ENCODE data around the gene MAP2K6. TPM values are rescaled to one million over a fixed set of nuclear protein-coding genes. Genes with fewer than 3 reads are reported as not detected.

MAP2K6 gene
- total RNA-seq, 1 experiment from 2014 or later = 43.0 TPM

- no peak for TF ChIP-seq ZNF281 (CRISPR knock-in tag; IDR thresholded peaks at IDR 0.05)
- no peak for TF ChIP-seq HMGA2 (CRISPR knock-in tag; IDR thresholded peaks at IDR 0.05)
Measured at GRCh38 chr17:69535016-69535570, 120.6 kb downstream of the MAP2K6 start (continued).

GRCh38 chr17:69538795-69539194 is 124.3 kb downstream of the MAP2K6 start:
- Mint-ChIP-seq H3K9me3 (no peaks in the 10 kb centered on the region), H3K36me3 (peaks cover 52% of the 10 kb centered on the region), H3K27me3 (ENCODE audit: low read depth) (no peaks in the 10 kb centered on the region), H3K4me1 (peaks cover 13% of the 10 kb centered on the region), H3K4me3 (no peak overlapping the region), H3K27ac (no peak overlapping the region)
- DNase-seq (ENCODE audit: low spot score) (no peak), ATAC-seq (no peak)
- ChIA-PET POLR2A (no interaction called here), CTCF (interaction anchor here (0.6 kb wide), 1 partner anchor 557 kb away, joined by 3 read pairs; no protein-coding TSS in a partner anchor)
- TF ChIP-seq NR3C1 (CRISPR knock-in tag; conservative IDR thresholded peaks at IDR 0.05; ENCODE audit: low read depth) = no peak
- no peak for TF ChIP-seq SP1 (CRISPR knock-in tag; conservative IDR thresholded peaks at IDR 0.05)
- TF ChIP-seq RELA (CRISPR knock-in tag; IDR thresholded peaks at IDR 0.05; ENCODE audit: borderline replicate concordance) = no peak
- TF ChIP-seq FOXJ3 (CRISPR knock-in tag; IDR thresholded peaks at IDR 0.05; ENCODE audit: borderline replicate concordance) = no peak
- no peak for TF ChIP-seq ZNF671 (CRISPR knock-in tag; IDR thresholded peaks at IDR 0.05)
- TF ChIP-seq NFYB (CRISPR knock-in tag; conservative IDR thresholded peaks at IDR 0.05; ENCODE audit: low read depth) = no peak
- TF ChIP-seq ZSCAN18 (CRISPR knock-in tag; IDR thresholded peaks at IDR 0.05) = no peak
- no peak for TF ChIP-seq ZNF423 (CRISPR knock-in tag; IDR thresholded peaks at IDR 0.05)
- no peak for TF ChIP-seq USF1 (CRISPR knock-in tag; IDR thresholded peaks at IDR 0.05)
- no peak for TF ChIP-seq CTCF (IDR thresholded peaks at IDR 0.05)
- TF ChIP-seq ZNF317 (CRISPR knock-in tag; IDR thresholded peaks at IDR 0.05; ENCODE audit: borderline replicate concordance, low read depth) = no peak

- Mint-ChIP-seq H3K27me3 (ENCODE audit: low read depth) (no peaks in the 10 kb centered on the region), H3K27ac (no peak overlapping the region), H3K9me3 (no peaks in the 10 kb centered on the region), H3K4me3 (no peak overlapping the region), H3K36me3 (peaks cover 52% of the 10 kb centered on the region), H3K4me1 (peaks cover 8% of the 10 kb centered on the region)
- ATAC-seq = no peak
- POLR2A ChIA-PET = no interaction called here
- CTCF ChIA-PET = interaction anchor here (1.3 kb wide), 1 partner anchor 16 kb away, joined by 4 read pairs; no protein-coding TSS in a partner anchor
- DNase-seq (ENCODE audit: low spot score) = no peak
- no peak for TF ChIP-seq ZNF671 (CRISPR knock-in tag; IDR thresholded peaks at IDR 0.05)
- TF ChIP-seq AR (CRISPR knock-in tag; IDR thresholded peaks at IDR 0.05) = no peak
- no peak for TF ChIP-seq EMX1 (CRISPR knock-in tag; IDR thresholded peaks at IDR 0.05)
- no peak for TF ChIP-seq JUN (CRISPR knock-in tag; IDR thresholded peaks at IDR 0.05)
- TF ChIP-seq JAZF1 (CRISPR knock-in tag; IDR thresholded peaks at IDR 0.05) = no peak
- no peak for TF ChIP-seq ELF4 (CRISPR knock-in tag; IDR thresholded peaks at IDR 0.05; ENCODE audit: low read depth)
- no peak for TF ChIP-seq PRDM15 (CRISPR knock-in tag; IDR thresholded peaks at IDR 0.05)
- TF ChIP-seq RELA (CRISPR knock-in tag; IDR thresholded peaks at IDR 0.05; ENCODE audit: borderline replicate concordance) = no peak
- TF ChIP-seq RORB (CRISPR knock-in tag; IDR thresholded peaks at IDR 0.05) = no peak
- TF ChIP-seq ESRRA (CRISPR knock-in tag; IDR thresholded peaks at IDR 0.05; ENCODE audit: borderline replicate concordance) = no peak
Measured at GRCh38 chr17:69539274-69539673, 124.8 kb downstream of the MAP2K6 start.
